ENCODE measurements around the gene NFATC3.

The NFATC3 gene

GRCh38 chr16:68126395-68126794 is 41.2 kb downstream of the NFATC3 start:
- H3K4me1 ChIP-seq (ENCODE audit: insufficient read depth, low read length, severe bottlenecking) = peaks cover 4% of the 10 kb centered on the region
- H3K9me3 ChIP-seq (ENCODE audit: low read length) = no peaks in the 10 kb centered on the region
- H3K4me3 ChIP-seq (ENCODE audit: low read depth, low read length, poor library complexity, severe bottlenecking) = no peak overlapping the region
- no peaks in the 10 kb centered on the region for H4K20me1 ChIP-seq (ENCODE audit: insufficient read depth, low read length)
- H2AFZ ChIP-seq (ENCODE audit: low read length) = no peak overlapping the region
- no peaks in the 10 kb centered on the region for H3K27me3 ChIP-seq (ENCODE audit: insufficient read depth, low read length)
- H3F3A ChIP-seq (ENCODE audit: insufficient read depth, low read length) = no peaks in the 10 kb centered on the region
- H3K4me2 ChIP-seq (ENCODE audit: low read length) = no peak overlapping the region
- TF ChIP-seq CTCF (IDR thresholded peaks at IDR 0.05; ENCODE audit: low read length) = no peak
- TF ChIP-seq EZH2 (IDR thresholded peaks at IDR 0.05; ENCODE audit: borderline replicate concordance, low read length) = no peak
- no peaks in the 10 kb centered on the region for H3K9me2 ChIP-seq (ENCODE audit: low read depth, low read length)
- H3K9ac ChIP-seq (ENCODE audit: low read length) = no peak overlapping the region
- peaks cover 5% of the 10 kb centered on the region; the same call in 1 of the 2 replicates for H3K36me3 ChIP-seq (ENCODE audit: insufficient read depth, low read length)
- 0 out of 2 replicates have a peak, but pooled peaks cover 17% of the 10 kb centered on the region for H3K79me2 ChIP-seq (ENCODE audit: insufficient read depth, low read length)
- H3K27ac ChIP-seq (ENCODE audit: low read depth, low read length, poor library complexity, severe bottlenecking) = no peak overlapping the region

- H3F3A ChIP-seq (ENCODE audit: insufficient read depth, low read length) = no peaks in the 10 kb centered on the region
- no peak overlapping the region for H2AFZ ChIP-seq (ENCODE audit: low read length)
- H3K4me2 ChIP-seq (ENCODE audit: low read length) = no peak overlapping the region
- no peaks in the 10 kb centered on the region for H4K20me1 ChIP-seq (ENCODE audit: insufficient read depth, low read length)
- no peak overlapping the region for H3K4me3 ChIP-seq (ENCODE audit: low read depth, low read length, poor library complexity, severe bottlenecking)
- no peak for TF ChIP-seq CTCF (IDR thresholded peaks at IDR 0.05; ENCODE audit: low read length)
- TF ChIP-seq EZH2 (IDR thresholded peaks at IDR 0.05; ENCODE audit: borderline replicate concordance, low read length) = no peak
- no peaks in the 10 kb centered on the region for H3K9me3 ChIP-seq (ENCODE audit: low read length)
- no peaks in the 10 kb centered on the region; the same call in 1 of the 2 replicates for H3K79me2 ChIP-seq (ENCODE audit: insufficient read depth, low read length)
- H3K4me1 ChIP-seq (ENCODE audit: insufficient read depth, low read length, severe bottlenecking) = peaks cover 4% of the 10 kb centered on the region
- H3K27me3 ChIP-seq (ENCODE audit: insufficient read depth, low read length) = no peaks in the 10 kb centered on the region
- no peak overlapping the region for H3K27ac ChIP-seq (ENCODE audit: low read depth, low read length, poor library complexity, severe bottlenecking)
- H3K9me2 ChIP-seq (ENCODE audit: low read depth, low read length) = no peaks in the 10 kb centered on the region
- no peak overlapping the region for H3K9ac ChIP-seq (ENCODE audit: low read length)
- H3K36me3 ChIP-seq (ENCODE audit: insufficient read depth, low read length) = peaks cover 5% of the 10 kb centered on the region; the same call in 1 of the 2 replicates
Observed at GRCh38 chr16:68128577-68129305, 43.6 kb downstream of the NFATC3 start.

DNA sequence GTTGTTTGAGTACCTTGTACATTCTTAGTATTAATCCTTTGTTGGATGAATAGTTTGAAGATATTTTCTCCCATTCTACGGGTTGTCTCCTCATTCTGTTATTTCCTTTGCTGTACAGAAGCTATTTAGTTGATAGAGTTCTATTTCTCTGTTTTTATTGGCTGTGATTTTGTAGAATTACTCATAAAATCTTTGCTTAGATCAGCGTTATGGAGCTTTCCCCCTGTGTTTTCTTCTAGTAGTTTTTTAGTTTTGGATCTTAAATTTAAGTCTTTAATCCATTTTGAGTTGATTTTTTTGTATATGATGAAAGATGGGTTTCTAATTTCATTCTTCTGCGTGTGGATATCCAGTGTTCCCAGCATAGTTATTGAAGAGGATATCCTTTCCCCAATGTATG is 45.4 kb downstream of the NFATC3 start:
- no peak overlapping the region for H3K4me3 ChIP-seq (ENCODE audit: low read depth, low read length, poor library complexity, severe bottlenecking)
- no peak for TF ChIP-seq EZH2 (IDR thresholded peaks at IDR 0.05; ENCODE audit: borderline replicate concordance, low read length)
- no peak for TF ChIP-seq CTCF (IDR thresholded peaks at IDR 0.05; ENCODE audit: low read length)
- peaks cover 10% of the 10 kb centered on the region; the same call in 1 of the 2 replicates for H3K36me3 ChIP-seq (ENCODE audit: insufficient read depth, low read length)
- H3K79me2 ChIP-seq (ENCODE audit: insufficient read depth, low read length) = no peaks in the 10 kb centered on the region; the same call in 1 of the 2 replicates
- H4K20me1 ChIP-seq (ENCODE audit: insufficient read depth, low read length) = no peaks in the 10 kb centered on the region
- H2AFZ ChIP-seq (ENCODE audit: low read length) = no peak overlapping the region
- H3K9me3 ChIP-seq (ENCODE audit: low read length) = no peaks in the 10 kb centered on the region
- no peaks in the 10 kb centered on the region for H3K9me2 ChIP-seq (ENCODE audit: low read depth, low read length)
- H3K4me2 ChIP-seq (ENCODE audit: low read length) = no peak overlapping the region
- peaks cover 4% of the 10 kb centered on the region for H3K4me1 ChIP-seq (ENCODE audit: insufficient read depth, low read length, severe bottlenecking)
- no peaks in the 10 kb centered on the region for H3F3A ChIP-seq (ENCODE audit: insufficient read depth, low read length)
- H3K27ac ChIP-seq (ENCODE audit: low read depth, low read length, poor library complexity, severe bottlenecking) = no peak overlapping the region
- no peaks in the 10 kb centered on the region for H3K27me3 ChIP-seq (ENCODE audit: insufficient read depth, low read length)
- H3K9ac ChIP-seq (ENCODE audit: low read length) = no peak overlapping the region
